Keratinocyte (primary cell): ENCODE results near the gene RIPOR2. TPM values are rescaled to one million over a fixed set of nuclear protein-coding genes. Genes with fewer than 3 reads are reported as not detected.
"Not testable (repeated sequence)": the region's sequence is repeated elsewhere in the genome, so short reads cannot be mapped to it uniquely, and the experiment has no call there.

Source experiments
- DNase-seq: peaks from one replicate; pipeline ENCODE4 v3.0.0-alpha.2; 2011; ENCODE audit warnings: low read depth, missing footprints, low spot score
- FAIRE-seq: peaks from 2 replicates; lab custom pipeline; 2011; peaks lifted over from hg19 to GRCh38; lab: Jason Lieb, UNC
- H2AFZ ChIP-seq: 2 replicates; pipeline ENCODE4 v1.6.0; 2012; ENCODE audit warnings: low read length, control low read depth, inconsistent platforms; ENCODE audit not compliant: control insufficient read depth
- H3K27ac ChIP-seq: 2 replicates; pipeline ENCODE4 v1.5.1; 2011; ENCODE audit warnings: low read length; ENCODE audit not compliant: control insufficient read depth, insufficient read depth
- H3K27me3 ChIP-seq: 3 replicates; pipeline ENCODE4 v1.6.0; 2011; ENCODE audit warnings: low read length; ENCODE audit not compliant: control insufficient read depth, insufficient read depth; ENCODE audit errors: extremely low read depth
- H3K36me3 ChIP-seq, 2 experiments: 2 replicates in 1 of 2; 3 replicates in 1 of 2; pipeline ENCODE4 v1.5.1; 2011; ENCODE audit warnings: low read length in 2 of 2, mild to moderate bottlenecking in 1 of 2; ENCODE audit not compliant: control insufficient read depth in 2 of 2, insufficient read depth in 2 of 2; ENCODE audit errors: extremely low read depth in 1 of 2
- H3K4me1 ChIP-seq: 3 replicates; pipeline ENCODE4 v1.5.1; 2011; ENCODE audit warnings: low read length; ENCODE audit not compliant: control insufficient read depth, insufficient read depth; ENCODE audit errors: extremely low read depth
- H3K4me2 ChIP-seq: 3 replicates; pipeline ENCODE4 v1.6.0; 2011; ENCODE audit warnings: low read depth, low read length; ENCODE audit not compliant: control insufficient read depth, insufficient read depth; ENCODE audit errors: extremely low read depth
- H3K4me3 ChIP-seq, 3 experiments: fragments of 200-600 bp in 1 of 3; sonication (generic) in 1 of 3; 2 replicates in 2 of 3; 3 replicates in 1 of 3; pipeline ENCODE4 v1.5.1; 2011 to 2016; ENCODE audit warnings: low read length in 3 of 3, mild to moderate bottlenecking in 3 of 3, control low read depth in 2 of 3, inconsistent platforms in 1 of 3, low read depth in 1 of 3, mixed read lengths in 1 of 3, mixed run types in 1 of 3, moderate library complexity in 1 of 3; ENCODE audit not compliant: control insufficient read depth in 2 of 3, insufficient read depth in 2 of 3; ENCODE audit errors: extremely low read depth in 1 of 3
- H3K79me2 ChIP-seq: 2 replicates; pipeline ENCODE4 v1.6.0; 2012; ENCODE audit warnings: low read length; ENCODE audit not compliant: control insufficient read depth, insufficient read depth
- H3K9ac ChIP-seq: 3 replicates; pipeline ENCODE4 v1.6.0; 2011; ENCODE audit warnings: low read length; ENCODE audit not compliant: control insufficient read depth, insufficient read depth; ENCODE audit errors: extremely low read depth
- H3K9me1 ChIP-seq: 3 replicates; pipeline ENCODE4 v1.6.0; 2011; ENCODE audit warnings: low read length; ENCODE audit not compliant: control insufficient read depth, insufficient read depth; ENCODE audit errors: extremely low read depth
- H3K9me3 ChIP-seq: 2 replicates; pipeline ENCODE4 v1.5.1; 2012; ENCODE audit warnings: low read depth, low read length; ENCODE audit not compliant: control insufficient read depth
- H4K20me1 ChIP-seq: 3 replicates; pipeline ENCODE4 v1.6.0; 2011; ENCODE audit warnings: low read length; ENCODE audit not compliant: control insufficient read depth, insufficient read depth; ENCODE audit errors: extremely low read depth
- CTCF ChIP-seq, 3 experiments: IDR thresholded peaks in 1 of 3; conservative IDR thresholded peaks in 1 of 3; optimal IDR thresholded peaks in 1 of 3; 2 replicates in 2 of 3; 3 replicates in 1 of 3; pipeline versions ENCODE3 to v1.5.1; 2011; ENCODE audit warnings: low read length in 3 of 3, mild to moderate bottlenecking in 3 of 3, moderate library complexity in 2 of 3, control low read depth in 1 of 3, inconsistent platforms in 1 of 3; ENCODE audit not compliant: insufficient read depth in 2 of 3; ENCODE audit errors: extremely low read depth in 1 of 3
- EZH2 ChIP-seq: IDR thresholded peaks from one replicate; pipeline ENCODE4 v1.6.1; 2012; ENCODE audit warnings: inconsistent platforms, mild to moderate bottlenecking, low read length, moderate library complexity
- dilution Hi-C: fragments of 300-500 bp; cut with MboI; formaldehyde crosslinking; loops from one replicate; pipeline ENCODE4 v1.7.0; 2020; ENCODE audit warnings: low sequenced_read_pairs; ENCODE audit not compliant: extremely low pct_ligation_motif_present
- polyA plus RNA-seq, 5 experiments: library from polyadenylated mRNA; depleted of rRNA in 3 of 5; stranded (reverse) in 3 of 5; stranded (forward) in 1 of 5; unstranded in 1 of 5; fragments of >200 nt; gene quantifications; 1 replicate in 1 of 5; 2 replicates in 3 of 5; 3 replicates in 1 of 5; pipeline versions ENCODE4 v1.2.1 to v1.2.3, GENCODE V29; 2011 to 2012; ENCODE audit warnings: missing spikeins in 2 of 5, low read depth in 1 of 5, low replicate concordance in 1 of 5

RIPOR2 gene
- polyA plus RNA-seq, 1 donor (not counting 4 experiments of a cell fraction or from before 2014, with no cell fraction given): 0.07 TPM

- FAIRE-seq: no peak
These were observed 178.1 kb downstream of the RIPOR2 start for GRCh38 chr6:24757611-24758010.

DNA sequence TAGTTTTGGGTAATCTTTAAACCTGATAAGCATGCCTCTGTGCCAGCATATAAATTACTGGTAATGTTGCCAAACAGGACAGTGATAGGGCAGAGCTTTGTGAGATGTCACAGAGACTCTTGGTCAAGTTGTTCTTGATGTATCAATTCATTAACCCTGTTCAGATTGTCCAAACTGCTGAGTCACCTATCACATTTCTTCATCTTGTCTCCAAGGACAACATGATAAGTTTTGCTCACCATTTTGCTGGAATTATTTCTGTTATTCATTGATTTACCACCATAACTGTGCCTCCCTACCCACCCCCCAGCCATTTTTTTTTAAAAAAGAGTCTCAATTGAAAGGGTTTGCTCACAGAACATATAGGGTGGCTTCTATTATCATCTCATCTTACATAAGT, 180.5 kb downstream of the RIPOR2 start:
- H4K20me1 ChIP-seq: no peaks in the 10 kb centered on the region
- TF ChIP-seq CTCF (optimal IDR thresholded peaks at IDR 0.05 in 1 of 3, IDR thresholded peaks at IDR 0.05 in 1 of 3, conservative IDR thresholded peaks at IDR 0.05 in 1 of 3; ENCODE audit: extremely low read depth in 1 of 3, insufficient read depth in 2 of 3, low read length in 3 of 3): no peak
- TF ChIP-seq EZH2: no peak
- H3K27me3 ChIP-seq: no peaks in the 10 kb centered on the region
- no peaks in the 10 kb centered on the region for H3K9me1 ChIP-seq
- dilution Hi-C loops: no loop called here
- H3K36me3 ChIP-seq: no peaks in the 10 kb centered on the region
- FAIRE-seq (no peak), DNase-seq (no peak)
- H3K4me2 ChIP-seq: no peak overlapping the region
- no peak overlapping the region for H2AFZ ChIP-seq
- H3K9ac ChIP-seq: no peak overlapping the region
- H3K4me1 ChIP-seq: no peaks in the 10 kb centered on the region
- no peak overlapping the region for H3K4me3 ChIP-seq
- H3K9me3 ChIP-seq: no peaks in the 10 kb centered on the region
- no peak overlapping the region for H3K27ac ChIP-seq
- no peaks in the 10 kb centered on the region for H3K79me2 ChIP-seq

More at GRCh38 chr6:24757611-24758010, 178.1 kb downstream of the RIPOR2 start:
- H3K9me3 ChIP-seq: no peaks in the 10 kb centered on the region
- no peak overlapping the region for H2AFZ ChIP-seq
- H3K27ac ChIP-seq: no peak overlapping the region
- H3K9me1 ChIP-seq: no peaks in the 10 kb centered on the region
- no peaks in the 10 kb centered on the region for H4K20me1 ChIP-seq
- no peak for DNase-seq
- no peak overlapping the region for H3K4me3 ChIP-seq
- no peaks in the 10 kb centered on the region for H3K36me3 ChIP-seq
- H3K4me1 ChIP-seq: no peaks in the 10 kb centered on the region
- H3K79me2 ChIP-seq: no peaks in the 10 kb centered on the region
- no peak overlapping the region for H3K4me2 ChIP-seq
- H3K9ac ChIP-seq: no peak overlapping the region
- dilution Hi-C loops: no loop called here
- no peaks in the 10 kb centered on the region for H3K27me3 ChIP-seq
- TF ChIP-seq CTCF (optimal IDR thresholded peaks at IDR 0.05 in 1 of 3, IDR thresholded peaks at IDR 0.05 in 1 of 3, conservative IDR thresholded peaks at IDR 0.05 in 1 of 3; ENCODE audit: extremely low read depth in 1 of 3, insufficient read depth in 2 of 3, low read length in 3 of 3) (no peak), EZH2 (no peak)

- H3K27ac ChIP-seq, H4K20me1 ChIP-seq, H3K9ac ChIP-seq, FAIRE-seq, H3K4me1 ChIP-seq, dilution Hi-C loops, H3K9me3 ChIP-seq, DNase-seq, H2AFZ ChIP-seq, H3K4me3 ChIP-seq, H3K79me2 ChIP-seq, H3K27me3 ChIP-seq, H3K36me3 ChIP-seq, H3K4me2 ChIP-seq, H3K9me1 ChIP-seq: not testable (repeated sequence)
These were observed 181.4 kb downstream of the RIPOR2 start for GRCh38 chr6:24754378-24754777.
